Activated effector memory CD4-positive, alpha-beta T cell treated with anti-CD3 and anti-CD28 coated beads, Interleukin-2, amount 50 U/mL, for 16 hours (primary cell): ENCODE measurements around the gene TRIM39.
"Not testable (repeated sequence)": the region's sequence is repeated elsewhere in the genome, so short reads cannot be mapped to it uniquely, and the experiment has no call there.

ENCODE experiments used
- DNase-seq: peaks from one replicate; pipeline ENCODE4 v3.0.0-alpha.2; 2020

TRIM39 gene

DNA sequence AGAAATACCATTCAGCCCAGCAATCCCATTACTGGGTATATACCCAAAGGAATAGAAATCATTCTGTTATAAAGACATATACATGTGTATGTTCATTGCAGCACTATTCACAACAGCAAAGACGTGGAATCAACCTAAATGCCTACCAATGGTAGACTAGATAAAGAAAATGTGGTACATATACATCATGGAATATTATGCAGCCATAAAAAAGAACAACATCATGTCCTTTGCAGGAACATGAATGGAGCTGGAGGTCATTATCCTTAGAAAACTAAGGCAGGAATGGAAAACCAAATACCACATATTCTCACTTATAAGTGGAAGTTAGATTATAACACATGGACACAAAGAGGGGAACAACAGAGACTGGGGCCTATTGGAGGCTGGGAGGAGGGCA, 42.6 kb downstream of the TRIM39 start:
- DNase-seq = not testable (repeated sequence)

DNA sequence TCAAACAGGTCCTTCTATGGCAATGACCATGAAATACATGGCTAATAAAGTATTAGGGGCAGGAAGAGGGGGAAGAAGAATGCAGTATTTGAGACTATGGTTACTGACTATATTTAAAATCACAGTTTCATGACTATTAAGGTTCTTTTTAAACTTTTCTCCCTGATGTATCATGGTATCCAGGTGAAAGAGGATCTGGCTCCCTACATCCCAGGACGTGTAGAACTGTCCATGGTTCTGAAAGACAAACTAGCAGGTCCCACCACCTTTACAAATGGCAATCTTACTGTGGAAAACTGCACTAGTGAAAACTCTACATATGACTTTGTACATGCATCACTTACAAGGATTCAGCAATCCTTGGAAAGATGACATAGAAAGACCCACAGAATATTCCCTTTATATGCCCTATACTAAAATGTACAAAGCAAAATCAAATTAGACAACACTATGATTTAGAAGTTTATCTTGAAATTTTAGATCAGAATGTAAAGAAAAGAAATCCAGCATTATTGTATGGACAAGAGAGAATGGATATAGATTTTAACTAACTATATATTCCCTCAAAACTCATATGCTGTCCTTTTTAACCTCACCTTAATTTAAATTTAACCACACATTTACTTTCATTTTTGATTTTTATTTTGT, 51.7 kb downstream of the TRIM39 start:
- no peak for DNase-seq

DNA sequence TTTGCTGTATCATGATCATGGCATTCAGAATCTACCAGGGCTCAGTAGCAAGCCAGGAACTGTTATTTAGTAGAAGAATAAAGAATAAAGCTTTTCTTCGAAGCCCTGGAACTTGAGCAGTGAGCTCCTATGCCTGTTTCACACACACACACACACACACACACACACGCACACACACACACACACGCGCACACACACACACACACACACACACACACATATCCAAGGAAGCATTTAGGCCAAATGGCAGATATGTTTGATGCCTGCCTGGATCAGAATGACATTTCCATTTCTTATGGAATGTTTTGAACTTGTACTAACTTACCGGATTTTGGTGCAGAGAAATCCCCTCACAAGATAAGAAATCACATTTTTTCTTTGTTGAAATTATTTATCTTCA, 53.7 kb downstream of the TRIM39 start:
- DNase-seq = no peak

DNA sequence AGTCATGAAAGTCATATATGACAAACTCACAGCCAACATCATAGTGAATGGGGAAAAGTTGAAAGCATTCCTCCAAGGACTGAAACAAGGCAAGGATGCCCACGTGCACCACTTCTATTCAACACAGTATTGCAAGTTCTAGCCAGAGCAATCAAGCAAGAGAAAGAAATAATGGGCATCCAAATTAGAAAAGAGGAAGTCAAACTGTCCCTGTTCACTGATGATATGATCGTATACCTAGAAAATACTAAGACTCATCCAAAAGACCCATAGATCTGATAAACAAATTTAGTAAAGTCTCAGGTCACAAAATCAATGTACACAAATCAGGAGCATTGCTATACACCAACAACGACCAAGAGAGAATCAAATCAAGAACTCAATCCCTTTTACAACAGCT, 59.4 kb downstream of the TRIM39 start:
- DNase-seq = no peak

DNA sequence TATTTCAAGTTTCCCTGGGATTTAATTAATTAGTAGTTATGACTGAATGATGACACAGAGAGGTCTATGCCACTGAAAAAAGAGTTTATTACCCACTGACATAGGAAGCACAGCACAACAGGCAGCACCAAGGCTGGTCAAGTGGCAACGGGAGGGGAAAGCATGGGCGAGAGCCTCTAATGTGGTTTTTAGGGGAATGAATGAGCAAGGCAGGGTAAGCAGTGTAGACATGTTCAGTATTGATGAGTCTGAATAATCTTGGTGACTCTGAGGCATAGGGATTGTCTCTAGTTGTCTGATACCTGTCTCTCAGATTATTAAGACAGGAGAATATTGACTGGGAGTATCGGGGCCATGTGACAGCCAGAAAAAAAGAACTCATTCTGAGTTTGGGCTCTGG, 64.5 kb downstream of the TRIM39 start:
- DNase-seq = no peak
